ENCODE results near the gene HOXA5. TPM values are rescaled to one million over a fixed set of nuclear protein-coding genes. Genes with fewer than 3 reads are reported as not detected.

The HOXA5 gene
- total RNA-seq, 1 experiment from 2014 or later, result 10.6 TPM

- H3K27ac Mint-ChIP-seq (ENCODE audit: unreplicated experiment), result no peak overlapping the region
- no TSS peak for BruUV-seq (replicated peaks)
- peaks cover 22% of the 10 kb centered on the region for H3K27me3 Mint-ChIP-seq (ENCODE audit: unreplicated experiment)
- no peak for TF ChIP-seq CTCF (IDR thresholded peaks at IDR 0.05; ENCODE audit: unreplicated experiment)
- H3K4me3 Mint-ChIP-seq (ENCODE audit: low read depth, unreplicated experiment), result no peak overlapping the region
- CTCF ChIA-PET, result interaction anchor here (0.7 kb wide), 1 partner anchor 233 kb away, joined by 3 read pairs; no protein-coding TSS in a partner anchor
- H3K9me3 Mint-ChIP-seq (ENCODE audit: low read depth, unreplicated experiment), result no peaks in the 10 kb centered on the region
- no peak for DNase-seq
- H3K36me3 Mint-ChIP-seq (ENCODE audit: insufficient read depth, unreplicated experiment), result peaks cover 10% of the 10 kb centered on the region
- peaks cover 39% of the 10 kb centered on the region for H3K4me1 Mint-ChIP-seq (ENCODE audit: low read depth, unreplicated experiment)
- intact Hi-C loops (cut with micrococcal nuclease; ENCODE audit: unreplicated experiment), result no loop called here
Observed at GRCh38 chr7:27107391-27108381, 35.8 kb downstream of the HOXA5 start.

- CTCF ChIA-PET, result interaction anchor here (0.7 kb wide), 1 partner anchor 232 kb away, joined by 3 read pairs; no protein-coding TSS in a partner anchor
- Mint-ChIP-seq H3K9me3 (ENCODE audit: low read depth, unreplicated experiment) (no peaks in the 10 kb centered on the region), H3K27ac (ENCODE audit: unreplicated experiment) (no peak overlapping the region)
Observed at GRCh38 chr7:27106901-27107240, 36.6 kb downstream of the HOXA5 start.

GRCh38 chr7:27106181-27106900 is 37.1 kb downstream of the HOXA5 start:
- CTCF ChIA-PET, result no interaction called here
- no peaks in the 10 kb centered on the region for H3K9me3 Mint-ChIP-seq (ENCODE audit: low read depth, unreplicated experiment)
- no TSS peak for BruUV-seq (replicated peaks)
- peaks cover 28% of the 10 kb centered on the region for H3K27me3 Mint-ChIP-seq (ENCODE audit: unreplicated experiment)
- no peak for TF ChIP-seq CTCF (IDR thresholded peaks at IDR 0.05; ENCODE audit: unreplicated experiment)
- peaks cover 5% of the 10 kb centered on the region for H3K36me3 Mint-ChIP-seq (ENCODE audit: insufficient read depth, unreplicated experiment)
- H3K27ac Mint-ChIP-seq (ENCODE audit: unreplicated experiment), result no peak overlapping the region
- DNase-seq, result no peak
- intact Hi-C loops (cut with micrococcal nuclease; ENCODE audit: unreplicated experiment), result no loop called here
- no peak overlapping the region for H3K4me3 Mint-ChIP-seq (ENCODE audit: low read depth, unreplicated experiment)
- peaks cover 26% of the 10 kb centered on the region for H3K4me1 Mint-ChIP-seq (ENCODE audit: low read depth, unreplicated experiment)

More at GRCh38 chr7:27106901-27107240, 36.6 kb downstream of the HOXA5 start:
- intact Hi-C loops (cut with micrococcal nuclease; ENCODE audit: unreplicated experiment), result no loop called here
- Mint-ChIP-seq H3K36me3 (ENCODE audit: insufficient read depth, unreplicated experiment) (peaks cover 6% of the 10 kb centered on the region), H3K4me1 (ENCODE audit: low read depth, unreplicated experiment) (peaks cover 32% of the 10 kb centered on the region), H3K4me3 (ENCODE audit: low read depth, unreplicated experiment) (no peak overlapping the region), H3K27me3 (ENCODE audit: unreplicated experiment) (peaks cover 28% of the 10 kb centered on the region)
- no peak for TF ChIP-seq CTCF (IDR thresholded peaks at IDR 0.05; ENCODE audit: unreplicated experiment)
- DNase-seq, result no peak
- BruUV-seq (replicated peaks), result no TSS peak

GRCh38 chr7:27105301-27106031 is 38.0 kb downstream of the HOXA5 start:
- Mint-ChIP-seq H3K4me1 (ENCODE audit: low read depth, unreplicated experiment) (peaks cover 21% of the 10 kb centered on the region), H3K9me3 (ENCODE audit: low read depth, unreplicated experiment) (no peaks in the 10 kb centered on the region), H3K36me3 (ENCODE audit: insufficient read depth, unreplicated experiment) (peaks cover 5% of the 10 kb centered on the region), H3K27ac (ENCODE audit: unreplicated experiment) (no peak overlapping the region), H3K27me3 (ENCODE audit: unreplicated experiment) (peaks cover 28% of the 10 kb centered on the region), H3K4me3 (ENCODE audit: low read depth, unreplicated experiment) (no peak overlapping the region)
- intact Hi-C loops (cut with micrococcal nuclease; ENCODE audit: unreplicated experiment), result no loop called here
- CTCF ChIA-PET, result no interaction called here
- no peak for DNase-seq
- no TSS peak for BruUV-seq (replicated peaks)
- no peak for TF ChIP-seq CTCF (IDR thresholded peaks at IDR 0.05; ENCODE audit: unreplicated experiment)

All from Calu3 (cell line).